ENCODE data around the gene HTT. TPM values are rescaled to one million over a fixed set of nuclear protein-coding genes. Genes with fewer than 3 reads are reported as not detected.

The HTT gene
- total and polyA plus RNA-seq, 9 of the 15 experiments (the other 6 are each of a cell fraction or from before 2014, with no cell fraction given): 0.66 to 31.6 (median 14.7) TPM

GRCh38 chr4:3115637-3116270 lies 41.3 kb downstream of the HTT start (continued):
- no peak for TF ChIP-seq ZBTB40 (IDR thresholded peaks at IDR 0.05)
- TF ChIP-seq ZBTB40 (CRISPR knock-in tag; IDR thresholded peaks at IDR 0.05): no peak
- no peak for TF ChIP-seq SAP30 (IDR thresholded peaks at IDR 0.05; ENCODE audit: borderline replicate concordance, insufficient read depth, low read depth, low read length, poor library complexity, severe bottlenecking)
- no peak for TF ChIP-seq ZNF699 (CRISPR knock-in tag; IDR thresholded peaks at IDR 0.05; ENCODE audit: insufficient replicate concordance)
- TF ChIP-seq RAD51 (IDR thresholded peaks at IDR 0.05; ENCODE audit: borderline replicate concordance, low read depth): no peak
- TF ChIP-seq PHF21A (IDR thresholded peaks at IDR 0.05; ENCODE audit: borderline replicate concordance, low read depth): no peak
- TF ChIP-seq ERF (CRISPR knock-in tag; IDR thresholded peaks at IDR 0.05): no peak
- TF ChIP-seq PURB (CRISPR knock-in tag; IDR thresholded peaks at IDR 0.05; ENCODE audit: low read depth): no peak
- TF ChIP-seq POLR3G (IDR thresholded peaks at IDR 0.05; ENCODE audit: extremely low read depth, insufficient read length, insufficient replicate concordance): no peak
- TF ChIP-seq ZNF232 (CRISPR knock-in tag; IDR thresholded peaks at IDR 0.05): no peak
- TF ChIP-seq FUS (optimal IDR thresholded peaks at IDR 0.05; ENCODE audit: low read depth, low read length): no peak
- no peak for TF ChIP-seq FOXJ2 (tag; IDR thresholded peaks at IDR 0.05)
- TF ChIP-seq BCLAF1 (IDR thresholded peaks at IDR 0.05; ENCODE audit: borderline replicate concordance in 1 of 2, control insufficient read depth in 1 of 2, low read depth in 2 of 2, low read length in 1 of 2): no peak
